LHCN-M2 (cell line): ENCODE measurements around the gene SURF4. TPM values are rescaled to one million over a fixed set of nuclear protein-coding genes. Genes with fewer than 3 reads are reported as not detected.

Source experiments
- DNase-seq: peaks from one replicate; pipeline ENCODE4 v3.0.0-alpha.2; 2012; ENCODE audit warnings: low read depth
- polyA plus RNA-seq: library from polyadenylated mRNA; unstranded; fragments of >200 nt; gene quantifications from one replicate; pipeline ENCODE4 v1.2.1, GENCODE V29; 2012; ENCODE audit warnings: missing spikeins
- total RNA-seq: library from RNA; depleted of rRNA; stranded (reverse); fragments of >200 nt; gene quantifications from 2 replicates; pipeline ENCODE4 v1.2.3, GENCODE V29; 2014; rRNA removed

Gene SURF4
- 456 and 465 TPM in 2 replicates for total RNA-seq
- polyA plus RNA-seq, result 262 TPM

DNA sequence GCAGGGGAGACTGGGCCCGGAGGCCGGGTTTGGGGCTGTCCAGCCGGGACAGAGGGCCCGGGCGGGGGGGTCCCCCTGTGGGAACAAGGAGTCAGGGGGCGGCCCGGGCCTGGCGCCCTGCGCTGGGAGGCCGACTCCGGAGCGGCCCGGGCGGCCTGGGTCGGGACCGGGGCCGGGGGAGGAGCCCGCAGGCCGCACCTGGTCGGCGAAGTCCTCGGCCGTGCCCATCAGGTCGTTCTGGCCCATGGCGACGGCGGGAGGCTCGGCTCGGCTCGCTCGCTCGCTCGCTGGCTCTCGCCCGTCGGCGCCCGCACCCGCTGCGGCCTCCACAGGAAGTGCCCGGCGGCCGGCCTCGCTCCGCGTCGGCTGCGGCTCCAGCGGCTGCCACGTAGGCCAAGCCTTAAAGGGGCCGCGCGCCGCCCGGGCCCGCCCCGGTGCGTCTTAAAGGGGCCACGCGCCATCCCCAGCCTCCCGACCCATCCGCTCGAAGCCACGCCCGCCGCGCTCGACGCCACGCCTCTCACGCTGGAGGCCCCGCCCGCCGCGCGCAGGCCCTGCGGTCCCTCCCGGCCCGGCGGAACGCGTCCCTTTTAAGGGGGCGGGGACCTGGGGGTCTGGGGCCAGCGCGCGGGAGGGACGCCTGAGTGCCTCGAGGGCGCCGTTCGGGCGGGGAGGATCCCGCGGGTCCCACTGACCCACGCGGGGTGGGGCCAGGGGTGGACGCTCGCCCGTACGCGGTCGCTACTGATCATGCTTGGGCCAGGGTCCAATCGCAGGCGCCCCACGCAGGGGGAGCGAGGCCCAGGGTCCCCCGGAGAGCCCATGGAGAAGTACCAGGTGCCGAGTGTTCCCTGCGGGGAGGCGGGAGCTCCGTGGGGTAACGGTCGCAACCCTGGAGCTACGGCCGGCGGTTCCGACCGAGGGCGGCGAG is at the start of gene SURF4, which contains the start of gene STKLD1:
Gene SURF4, minus strand, starts transcription at position 337 of the 931 bp plus-strand sequence. Its CDS starts 91 bp downstream, at position 246.
Gene STKLD1, plus strand, starts transcription at position 643 of the 931 bp plus-strand sequence. Its CDS starts 108 bp downstream, at position 751.
- peak; percentile 94 for DNase-seq

DNA sequence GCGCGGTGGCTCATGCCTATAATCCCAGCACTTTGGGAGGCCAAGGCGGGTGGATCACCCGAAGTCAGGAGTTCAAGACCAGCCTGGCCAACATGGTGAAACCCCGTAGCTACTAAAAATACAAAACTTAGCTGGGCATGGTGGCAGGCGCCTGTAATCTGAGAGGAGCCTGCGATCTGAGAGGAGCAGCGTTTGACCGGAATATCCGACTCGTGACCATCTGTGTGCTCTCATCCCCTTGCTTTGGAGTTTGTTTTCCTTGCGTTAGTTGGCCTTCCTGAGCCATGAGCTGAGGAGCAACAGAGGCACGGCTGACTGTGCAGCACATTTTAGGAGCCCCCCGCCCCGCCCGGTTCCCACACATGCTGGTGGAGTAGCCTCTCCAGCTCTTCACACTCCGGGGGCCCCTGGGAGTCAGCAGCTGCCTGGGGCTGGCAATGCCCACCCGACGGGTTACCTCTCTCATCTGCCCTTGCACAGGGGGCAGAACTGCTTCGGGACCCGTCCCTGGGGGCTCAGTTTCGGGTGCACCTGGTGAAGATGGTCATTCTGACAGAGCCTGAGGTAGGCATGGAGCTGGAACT is 49.3 kb upstream of the SURF4 start:
- DNase-seq, result no peak

- no peak for DNase-seq
Observed at GRCh38 chr9:133424187-133424586, 48.3 kb upstream of the SURF4 start.

DNA sequence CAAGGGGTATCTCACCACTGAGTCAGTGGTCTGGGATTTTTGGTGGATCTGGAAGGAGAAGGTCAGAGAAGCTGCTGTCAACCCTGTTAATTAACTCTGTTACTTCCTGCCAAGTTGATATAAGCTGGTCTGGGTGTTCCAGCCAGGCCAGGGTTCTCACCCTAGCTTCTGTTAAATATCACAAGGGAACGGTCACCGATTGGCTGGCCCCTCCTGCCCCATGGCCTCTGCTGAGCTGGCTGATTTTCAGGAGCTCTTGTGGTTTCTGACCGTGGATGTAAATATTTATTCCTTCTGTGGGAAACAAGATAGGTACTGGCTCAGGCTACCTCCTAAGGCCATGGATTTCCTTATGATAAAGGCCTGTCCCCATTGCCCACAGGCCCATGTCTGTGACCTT is 47.4 kb upstream of the SURF4 start:
- DNase-seq, result no peak

DNA sequence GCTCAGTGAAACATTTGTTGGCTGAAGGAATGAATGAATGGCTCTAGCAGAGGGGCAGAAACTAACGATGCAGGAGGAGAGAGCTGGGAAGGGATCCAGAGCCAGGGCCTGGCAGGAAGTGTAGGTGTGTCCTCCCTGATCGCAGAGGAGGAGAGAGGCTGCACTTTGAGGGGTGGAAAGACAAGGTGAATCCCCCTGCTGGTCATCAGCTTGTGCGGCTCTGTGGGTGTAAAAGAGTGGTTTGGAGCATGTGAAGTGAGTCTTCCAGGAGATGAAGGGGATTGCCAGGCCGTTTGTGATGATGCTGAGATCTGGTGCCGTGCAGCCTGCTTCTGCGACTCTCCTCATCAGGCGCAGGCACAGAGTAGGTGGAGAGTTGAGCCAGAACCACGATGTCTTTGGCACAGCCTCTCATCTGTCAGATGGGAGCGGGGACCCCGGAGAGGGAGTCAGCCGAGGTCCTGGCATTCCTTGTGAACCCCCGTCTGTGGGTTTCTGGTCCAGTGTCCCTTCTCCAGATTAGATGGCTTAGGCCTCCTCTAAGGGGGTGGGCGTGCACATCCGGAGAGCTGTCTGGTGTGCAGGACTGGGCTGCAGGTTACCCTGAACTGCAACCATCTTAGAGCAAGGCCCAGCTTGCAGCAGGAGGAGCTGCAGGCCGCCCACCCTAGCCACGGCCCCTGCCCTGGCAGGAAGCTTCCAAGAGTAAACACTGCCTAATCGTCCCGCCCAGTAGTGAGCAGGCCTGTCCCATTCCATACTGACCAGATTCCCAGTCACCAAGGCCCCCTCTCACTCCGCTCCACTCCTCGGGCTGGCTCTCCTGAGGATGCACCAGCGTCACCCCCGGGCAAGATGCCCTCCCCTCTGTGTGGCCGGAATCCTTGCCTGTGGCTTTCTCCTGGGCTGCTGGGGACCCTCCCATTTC is 46.0 kb upstream of the SURF4 start, which contains the start of gene ADAMTS13:
Gene ADAMTS13, plus strand, starts transcription at position 753 of the 928 bp plus-strand sequence. Its CDS starts 77 bp downstream, at position 830.
- no peak for DNase-seq

DNA sequence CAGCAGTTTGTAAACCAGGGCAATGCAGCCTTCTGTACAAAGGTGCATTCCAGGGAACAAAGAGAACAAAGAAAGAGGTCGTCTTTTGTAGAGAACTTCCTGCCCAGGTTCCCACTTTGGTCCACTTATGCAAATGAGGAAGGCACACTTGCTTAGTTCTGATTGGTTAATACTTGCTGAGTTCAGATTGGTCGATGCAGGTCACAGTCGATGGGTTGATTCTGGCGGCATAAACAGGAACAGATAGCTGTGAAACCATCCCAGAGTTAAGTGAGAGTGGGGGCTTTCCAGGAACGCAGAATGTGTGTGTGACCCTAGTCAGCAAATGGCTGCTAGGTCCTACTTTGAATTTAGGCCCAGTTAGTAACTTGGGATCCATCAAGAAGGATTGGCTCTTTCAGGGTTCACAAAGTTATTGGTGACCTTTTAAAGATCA is 44.5 kb upstream of the SURF4 start:
- no peak for DNase-seq

GRCh38 chr9:133419005-133419404 is 43.1 kb upstream of the SURF4 start:
- no peak for DNase-seq

DNA sequence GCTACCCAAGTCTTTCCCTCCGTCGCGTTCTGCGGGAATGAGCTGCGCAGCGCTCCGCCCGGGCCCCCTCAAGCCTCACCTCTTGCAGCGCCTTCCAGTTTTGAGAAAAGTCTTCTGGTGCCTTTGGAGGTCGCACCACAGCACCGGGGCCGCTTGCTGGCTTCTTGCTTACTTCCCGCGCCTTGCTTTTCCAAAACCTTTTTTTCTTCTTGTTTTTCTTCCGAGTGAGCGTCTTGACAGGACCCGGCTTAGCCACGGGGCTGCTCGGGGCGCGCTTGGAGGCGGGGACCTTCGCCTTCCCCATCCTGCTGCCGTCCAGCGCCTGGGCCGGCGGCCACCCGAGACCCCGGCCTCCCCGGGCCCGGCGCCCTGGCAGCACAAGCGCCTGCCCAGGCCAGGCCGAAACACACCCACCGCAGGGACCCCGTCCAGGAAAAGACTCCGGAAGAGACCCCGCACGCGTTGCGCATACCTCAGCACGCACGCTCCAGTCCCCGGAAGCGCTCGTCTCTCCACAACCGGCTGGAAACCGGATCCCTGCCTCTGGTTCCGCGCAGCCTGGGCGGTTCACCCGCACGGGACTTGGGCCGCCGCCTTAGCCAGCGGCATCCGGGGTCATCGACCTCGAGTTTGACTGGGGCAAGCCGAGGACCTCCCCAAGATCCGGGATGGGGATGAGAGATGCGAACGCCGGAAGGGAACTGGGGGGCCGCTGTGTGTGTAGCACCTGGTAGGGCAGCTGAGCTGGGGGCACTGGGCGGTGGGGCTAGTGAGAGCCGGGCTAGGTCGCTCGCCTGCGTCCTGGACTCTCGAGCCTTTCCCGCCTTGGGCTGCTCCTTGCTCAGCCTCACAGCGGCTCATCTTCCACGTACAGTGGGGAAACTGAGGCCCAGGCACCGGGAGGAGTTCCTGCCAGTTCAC is 41.9 kb upstream of the SURF4 start, which contains the start of gene REXO4:
Gene REXO4, minus strand, starts transcription at position 470 of the 921 bp plus-strand sequence. Its CDS starts 166 bp downstream, at position 304.
- peak; percentile 89 for DNase-seq

DNA sequence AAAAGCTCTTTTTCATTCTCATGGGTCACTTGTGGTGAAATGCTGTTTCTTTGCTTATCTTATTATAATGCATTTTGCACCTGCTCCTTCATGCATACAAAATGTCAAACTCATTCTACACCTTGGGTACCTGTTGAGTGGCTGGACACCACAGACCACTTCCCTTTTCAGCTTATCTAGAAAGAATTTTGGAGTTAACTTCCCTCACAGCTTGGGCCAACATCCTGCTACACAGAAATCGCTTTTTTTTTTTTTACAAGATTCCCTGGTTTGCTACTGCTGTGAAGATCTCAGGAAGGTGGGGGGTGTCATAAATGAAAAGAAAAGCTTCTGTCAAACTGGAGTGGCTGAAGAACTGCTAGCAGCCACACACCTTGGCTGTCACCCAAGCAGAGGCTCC is 39.3 kb upstream of the SURF4 start:
- no peak for DNase-seq

GRCh38 chr9:133408042-133408441 is 32.2 kb upstream of the SURF4 start:
- no peak for DNase-seq

DNA sequence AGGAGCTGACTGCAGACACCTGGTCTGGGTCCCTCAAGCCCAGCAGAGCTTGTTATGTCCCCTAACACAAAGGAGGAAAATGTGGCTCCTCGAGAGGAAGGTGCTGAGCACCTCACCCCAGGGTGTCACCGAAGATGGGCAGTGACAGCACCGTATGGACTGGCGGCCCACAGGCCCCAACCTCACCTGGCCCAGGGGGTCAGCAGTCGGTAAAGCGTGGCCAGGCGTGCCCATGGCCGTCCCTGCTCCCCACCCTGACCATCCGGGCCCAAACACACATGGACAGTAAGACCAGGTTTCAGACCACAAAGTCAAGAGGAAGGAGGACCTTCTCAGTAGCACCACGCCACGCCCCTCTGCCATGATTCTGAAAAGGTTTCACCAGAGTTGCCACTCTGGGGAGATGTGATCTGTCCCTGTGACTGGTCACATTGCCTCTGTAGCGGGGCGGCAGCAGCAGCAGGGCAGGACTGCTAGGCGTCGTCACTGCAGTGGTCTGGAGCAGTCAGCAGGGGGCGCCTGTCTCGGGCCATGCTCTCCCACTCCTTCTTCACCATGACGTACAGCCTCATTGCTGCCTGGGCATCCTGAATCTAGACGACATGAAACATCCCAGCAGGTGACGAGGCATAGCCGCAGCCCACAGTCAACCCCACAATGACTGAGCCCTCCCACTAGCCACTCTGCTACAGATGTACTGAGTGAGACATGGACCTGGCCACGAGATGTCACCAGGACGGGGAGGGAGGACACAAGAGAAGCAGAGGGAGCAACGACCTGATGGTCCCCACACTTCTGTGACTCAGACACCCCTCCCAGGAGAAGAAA is 30.8 kb upstream of the SURF4 start:
- DNase-seq, result peak; percentile 64

- no peak for DNase-seq
Observed at GRCh38 chr9:133405508-133406438, 29.9 kb upstream of the SURF4 start.

DNA sequence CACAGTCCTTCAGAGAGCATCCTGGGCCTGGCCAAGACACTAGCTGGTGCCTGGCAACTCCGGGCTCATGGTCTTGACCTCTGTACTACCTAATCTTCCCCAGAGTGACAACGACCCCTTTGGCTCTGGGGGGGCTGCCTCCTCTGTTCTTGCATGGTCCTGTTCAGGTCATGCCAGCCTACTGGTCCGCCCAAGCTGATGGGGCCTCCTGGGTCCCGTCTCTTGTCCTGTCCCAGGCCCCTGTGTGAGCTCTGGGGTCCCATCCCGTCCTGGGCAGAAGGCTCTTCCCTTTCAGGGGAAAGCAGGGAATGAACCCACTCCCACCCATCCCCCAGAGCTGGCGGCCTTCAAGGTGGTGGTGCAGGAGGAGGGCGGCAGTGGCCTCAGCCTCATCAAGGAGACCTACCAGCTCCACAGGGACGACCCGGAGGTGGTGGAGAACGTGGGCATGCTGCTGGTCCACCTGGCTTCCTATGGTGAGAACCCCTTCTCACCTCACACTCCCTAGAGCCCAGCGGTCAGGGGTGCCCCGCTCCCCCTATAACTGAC is 28.7 kb upstream of the SURF4 start:
- DNase-seq, result no peak

DNA sequence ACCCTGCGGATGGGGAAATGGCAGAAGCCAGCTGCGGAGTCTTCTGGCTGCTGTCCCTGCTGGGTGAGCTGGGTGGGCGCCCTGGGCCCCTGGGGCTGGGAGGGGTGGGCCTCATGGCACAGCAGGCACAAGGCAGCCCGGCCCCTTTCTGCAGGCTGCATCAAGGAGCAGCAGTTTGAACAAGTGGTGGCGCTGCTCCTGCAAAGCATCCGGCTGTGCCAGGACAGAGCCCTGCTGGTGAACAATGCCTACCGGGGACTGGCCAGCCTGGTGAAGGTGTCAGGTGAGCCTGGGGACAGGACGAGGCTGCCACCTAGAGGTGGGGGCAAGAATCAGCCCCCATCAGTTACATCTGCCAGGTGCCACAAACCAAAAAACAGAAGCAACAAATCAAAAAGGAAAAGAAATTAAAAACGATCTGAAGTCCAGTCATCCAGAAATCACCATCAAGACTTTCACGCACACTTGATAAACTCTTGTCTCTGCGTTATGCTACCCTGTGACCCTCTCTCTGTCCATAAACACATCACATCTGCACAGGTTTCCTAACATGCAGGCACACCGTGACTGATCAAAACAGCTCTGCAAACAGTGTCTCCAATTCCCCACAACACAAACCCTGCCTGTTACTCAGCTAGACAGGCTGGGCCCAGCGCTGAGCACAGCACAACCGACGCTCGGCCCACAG is 28.1 kb upstream of the SURF4 start:
- DNase-seq, result no peak

- DNase-seq, result no peak
Observed at GRCh38 chr9:133402689-133403088, 26.8 kb upstream of the SURF4 start.

DNA sequence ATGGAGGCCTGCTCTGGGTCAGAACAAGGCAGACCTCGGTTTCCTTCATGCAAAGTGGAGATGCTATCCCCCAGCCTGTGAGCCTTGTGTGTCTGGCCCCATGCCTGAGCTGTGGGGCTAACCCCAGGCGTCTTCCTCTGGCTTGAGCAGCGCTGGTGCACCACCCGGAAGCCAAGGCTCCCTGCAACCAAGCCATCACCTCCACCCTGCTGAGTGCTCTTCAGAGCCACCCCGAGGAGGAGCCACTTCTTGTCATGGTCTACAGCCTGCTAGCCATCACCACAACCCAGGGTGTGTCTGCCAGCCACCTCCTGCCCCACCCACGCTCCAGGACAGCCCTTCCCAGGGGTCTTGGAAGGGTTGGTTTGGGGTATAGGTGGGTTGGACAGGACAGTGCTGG is 25.7 kb upstream of the SURF4 start:
- DNase-seq, result no peak

DNA sequence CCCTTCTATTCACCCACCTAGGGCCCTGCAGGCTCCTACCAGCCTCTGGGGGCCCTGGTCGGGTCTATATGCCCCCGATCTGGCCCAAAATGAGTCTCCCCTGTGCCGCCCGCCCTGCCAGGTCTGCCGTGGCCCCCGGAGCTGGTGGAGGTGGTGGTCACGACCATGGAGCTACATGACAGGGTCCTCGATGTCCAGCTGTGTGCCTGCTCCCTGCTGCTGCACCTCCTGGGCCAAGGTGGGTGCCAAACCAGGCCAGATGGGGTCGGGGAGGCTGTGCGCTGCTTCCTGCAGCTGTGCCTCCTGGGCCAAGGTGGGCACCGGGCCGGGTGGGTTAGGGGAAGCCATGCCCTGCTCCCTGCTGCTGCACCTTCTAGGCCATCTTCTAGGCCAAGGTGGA is 24.4 kb upstream of the SURF4 start:
- DNase-seq, result no peak
